NCI-H446 (cell line): Measurements from ENCODE around the gene HABP2.

Experiments
- DNase-seq, 2 experiments: peaks; one replicate each; lab custom pipeline; 2025; lab: John Stamatoyannopoulos, UW

The HABP2 gene

DNA sequence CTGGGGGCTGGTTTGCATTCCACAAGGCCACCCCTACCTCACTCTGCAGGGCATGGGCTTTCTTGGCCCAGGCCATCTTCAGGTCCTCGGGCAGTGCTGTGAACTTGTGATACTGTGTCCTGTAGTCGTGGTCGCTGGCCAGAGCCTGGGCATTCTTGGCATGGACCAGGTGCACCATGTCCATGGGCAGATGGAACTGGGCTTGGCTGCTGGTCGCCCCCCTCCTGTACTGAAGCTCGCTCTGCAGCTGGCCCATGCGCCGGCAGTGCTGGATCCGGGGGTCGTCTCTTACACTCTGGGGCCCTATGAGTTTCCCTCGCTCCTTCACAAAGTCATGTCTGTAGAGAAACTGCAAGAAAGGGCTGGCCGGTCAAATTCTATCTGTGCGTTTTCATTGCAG, 51.7 kb downstream of the HABP2 start:
- no peak for DNase-seq

- no peak for DNase-seq
Observed at GRCh38 chr10:113605268-113605978, 52.6 kb downstream of the HABP2 start.

GRCh38 chr10:113609704-113610108, 56.9 kb downstream of the HABP2 start:
- no peak for DNase-seq

- no peak for DNase-seq
Observed at GRCh38 chr10:113610631-113611601, 58.1 kb downstream of the HABP2 start.

GRCh38 chr10:113612154-113612553, 59.3 kb downstream of the HABP2 start:
- DNase-seq = no peak

DNA sequence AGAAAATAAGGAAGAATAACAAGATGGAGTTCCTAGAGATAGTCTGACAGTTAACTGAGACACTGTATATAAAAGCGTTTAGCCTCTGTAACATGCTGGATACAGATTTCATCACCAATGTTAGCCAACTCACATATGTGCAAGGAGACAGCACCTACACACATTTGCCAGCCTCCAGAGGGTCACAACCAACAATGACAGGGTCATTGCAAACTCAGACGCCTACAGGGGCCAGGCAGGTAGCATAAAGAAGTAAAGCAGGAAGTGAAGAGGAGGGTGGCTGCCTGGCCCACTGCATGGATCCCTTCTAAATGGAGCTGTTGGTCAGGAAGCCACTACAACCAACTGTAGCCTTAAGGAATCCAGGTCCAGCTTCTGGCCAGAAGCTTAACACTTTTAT, 60.6 kb downstream of the HABP2 start:
- no peak for DNase-seq

- DNase-seq = no peak
Observed at GRCh38 chr10:113613977-113614690, 61.3 kb downstream of the HABP2 start.

GRCh38 chr10:113616244-113617074, 63.6 kb downstream of the HABP2 start:
- DNase-seq = no peak

DNA sequence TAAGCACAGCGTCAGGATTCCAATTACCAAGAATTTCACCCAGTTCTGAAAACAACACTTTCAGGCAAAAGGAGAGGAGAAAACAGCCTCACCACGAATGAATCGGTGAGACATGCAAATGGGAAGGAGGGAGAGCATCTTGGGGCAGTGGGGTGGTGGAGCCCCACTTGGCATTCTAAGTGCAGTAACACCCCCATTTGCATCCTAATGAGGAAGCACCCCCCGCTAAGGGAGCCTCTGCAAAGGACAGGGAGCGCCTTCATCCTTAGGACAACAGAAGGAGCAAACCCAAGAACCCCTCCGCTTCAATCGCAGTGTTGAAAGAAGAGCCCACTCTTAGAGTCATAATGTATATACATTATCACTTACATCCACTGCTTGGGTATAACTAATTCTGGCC, 64.2 kb downstream of the HABP2 start:
- DNase-seq = no peak

- no peak for DNase-seq
Observed at GRCh38 chr10:113618338-113618737, 65.5 kb downstream of the HABP2 start.

GRCh38 chr10:113619401-113619800, 66.5 kb downstream of the HABP2 start:
- DNase-seq = no peak

DNA sequence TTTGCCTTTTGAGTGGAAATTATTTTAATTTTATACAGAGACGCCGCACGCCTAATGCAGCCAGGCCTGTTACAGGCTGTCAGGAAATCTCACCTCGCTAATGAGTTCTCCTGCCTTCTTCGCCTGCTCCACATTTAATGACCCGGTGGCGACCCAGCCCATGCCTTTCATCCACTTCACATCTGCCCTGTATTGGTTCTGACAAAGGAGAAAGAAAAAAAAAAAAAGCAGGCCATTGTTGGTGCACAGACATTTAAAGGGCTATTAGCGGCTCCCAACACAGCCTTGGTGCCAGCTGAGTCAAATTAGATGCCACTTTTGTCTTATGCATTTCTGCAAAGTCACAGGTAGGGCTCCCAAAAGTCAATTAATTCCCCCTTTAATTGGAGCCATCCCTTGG, 67.7 kb downstream of the HABP2 start:
- DNase-seq = no peak

GRCh38 chr10:113620936-113621335, 68.1 kb downstream of the HABP2 start:
- no peak for DNase-seq

DNA sequence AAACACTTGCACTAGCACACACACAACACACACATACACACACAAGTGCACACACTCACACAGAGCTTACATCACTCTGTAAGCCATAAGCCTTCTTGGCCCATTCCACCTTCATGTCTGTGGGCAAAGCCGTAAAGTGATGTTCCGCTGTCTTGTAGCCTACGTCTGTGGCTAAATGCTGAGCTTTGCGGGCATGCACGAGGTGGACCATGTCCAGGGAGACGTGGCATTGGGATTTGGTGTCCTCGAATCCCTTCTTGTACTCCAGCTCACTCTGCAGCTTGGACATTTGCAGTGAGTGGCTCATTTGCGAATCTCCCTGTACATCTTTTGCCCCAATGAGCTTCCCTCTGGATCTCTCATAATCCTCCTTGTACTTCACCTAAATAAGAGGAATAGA, 68.9 kb downstream of the HABP2 start:
- DNase-seq = no peak

- no peak for DNase-seq
Observed at GRCh38 chr10:113622831-113623230, 70.0 kb downstream of the HABP2 start.

DNA sequence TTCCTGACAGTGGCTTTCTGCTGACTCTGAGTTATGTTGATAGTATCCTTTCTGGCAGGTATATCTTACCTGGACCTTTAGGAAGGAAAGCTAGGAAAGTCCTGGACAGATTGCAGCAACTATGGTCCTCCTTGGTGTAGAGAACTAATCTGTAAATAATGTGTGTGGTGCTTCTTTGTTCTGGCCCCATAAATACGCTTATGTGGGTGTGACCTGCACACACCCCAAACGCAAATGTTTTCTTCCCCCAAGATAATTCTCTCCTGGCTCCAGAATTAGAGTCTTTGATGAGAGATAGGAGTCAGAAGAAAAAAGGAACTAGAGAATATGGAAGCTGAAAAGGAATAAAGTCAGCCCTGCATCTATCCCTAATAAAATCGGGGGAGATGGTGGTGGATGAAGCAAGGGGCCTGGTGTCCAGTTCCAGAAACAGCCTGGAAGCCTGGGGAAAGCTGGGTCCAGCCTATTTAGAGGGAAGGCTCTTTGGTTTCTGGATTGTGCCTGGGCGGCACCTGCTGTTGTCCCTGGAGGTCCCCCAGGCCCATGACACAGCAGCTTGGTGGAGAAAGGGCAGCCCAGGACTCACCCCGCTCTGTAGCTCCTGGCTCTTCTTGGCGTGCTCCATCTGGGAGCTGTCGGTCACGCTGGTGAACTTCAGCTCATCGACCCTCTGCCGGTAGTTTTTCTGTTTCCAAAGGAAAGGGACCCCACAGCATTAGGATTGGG, 72.8 kb downstream of the HABP2 start:
- DNase-seq = no peak

GRCh38 chr10:113626809-113627355, 74.0 kb downstream of the HABP2 start:
- no peak for DNase-seq

GRCh38 chr10:113627836-113628235, 75.0 kb downstream of the HABP2 start:
- no peak for DNase-seq

DNA sequence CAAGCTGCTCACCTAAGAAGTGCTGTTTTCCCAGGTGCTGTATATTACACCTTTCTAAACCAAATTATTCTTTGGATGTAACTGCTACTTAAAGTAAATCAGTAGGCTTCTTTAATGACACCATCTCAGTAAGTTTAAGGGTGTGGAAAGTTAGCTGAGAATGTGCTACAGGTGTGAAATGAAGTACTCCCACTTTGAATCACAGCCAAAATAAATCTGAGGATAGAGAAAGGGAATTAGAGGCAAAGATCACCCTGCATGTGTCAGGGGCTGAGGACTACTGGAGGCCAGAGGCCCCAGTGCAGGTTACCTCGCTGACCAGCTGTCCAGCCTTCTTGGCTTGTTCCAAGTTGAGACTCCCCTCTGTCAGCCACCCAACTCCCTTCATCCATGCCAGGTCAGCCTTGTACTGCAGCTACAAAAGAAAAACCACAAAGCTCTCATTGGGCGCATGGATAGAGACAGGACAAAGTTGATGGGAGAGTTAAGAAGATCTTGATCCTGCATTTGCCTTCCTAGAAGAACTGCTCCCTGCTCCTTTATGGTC, 75.8 kb downstream of the HABP2 start:
- no peak for DNase-seq

DNA sequence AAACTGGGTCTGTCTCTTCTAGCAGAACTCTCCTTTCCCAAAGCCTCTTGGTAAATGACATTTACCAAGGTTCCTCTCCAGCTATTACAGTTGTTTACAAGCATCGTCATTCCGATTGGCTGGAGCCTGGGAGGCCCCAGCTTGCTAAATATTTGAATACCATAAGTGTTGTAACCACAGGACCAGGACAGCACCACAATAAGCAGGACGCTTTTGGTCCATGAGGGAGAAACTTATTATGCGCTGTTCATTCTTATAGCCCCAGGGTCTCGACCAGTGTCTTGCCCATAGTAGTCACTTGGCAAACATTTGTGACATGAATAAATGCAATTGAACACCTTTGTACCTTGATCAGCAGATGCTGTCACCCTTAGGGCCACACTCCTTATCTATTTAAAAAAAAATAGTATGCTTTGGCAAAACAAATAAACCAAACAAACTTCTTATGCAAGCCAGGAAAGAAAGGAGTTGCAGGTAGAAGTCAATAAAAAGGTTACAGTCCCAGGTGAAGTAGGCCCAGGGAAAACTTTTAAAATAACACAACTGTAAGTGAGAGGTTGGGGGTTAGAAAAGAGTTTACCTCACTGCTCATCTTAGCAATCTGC, 78.2 kb downstream of the HABP2 start:
- no peak for DNase-seq
